GM18517 (cell line): ENCODE data around the gene POFUT1.
"Not testable (repeated sequence)": the region's sequence is repeated elsewhere in the genome, so short reads cannot be mapped to it uniquely, and the experiment has no call there.

Experiments
- ATAC-seq: cut with Tn5 transposase; IDR thresholded peaks from one replicate; pipeline ENCODE4 v1.9.1; 2021; ENCODE audit warnings: mild to moderate bottlenecking, moderate library complexity; ENCODE audit not compliant: unreplicated experiment

The POFUT1 gene

DNA sequence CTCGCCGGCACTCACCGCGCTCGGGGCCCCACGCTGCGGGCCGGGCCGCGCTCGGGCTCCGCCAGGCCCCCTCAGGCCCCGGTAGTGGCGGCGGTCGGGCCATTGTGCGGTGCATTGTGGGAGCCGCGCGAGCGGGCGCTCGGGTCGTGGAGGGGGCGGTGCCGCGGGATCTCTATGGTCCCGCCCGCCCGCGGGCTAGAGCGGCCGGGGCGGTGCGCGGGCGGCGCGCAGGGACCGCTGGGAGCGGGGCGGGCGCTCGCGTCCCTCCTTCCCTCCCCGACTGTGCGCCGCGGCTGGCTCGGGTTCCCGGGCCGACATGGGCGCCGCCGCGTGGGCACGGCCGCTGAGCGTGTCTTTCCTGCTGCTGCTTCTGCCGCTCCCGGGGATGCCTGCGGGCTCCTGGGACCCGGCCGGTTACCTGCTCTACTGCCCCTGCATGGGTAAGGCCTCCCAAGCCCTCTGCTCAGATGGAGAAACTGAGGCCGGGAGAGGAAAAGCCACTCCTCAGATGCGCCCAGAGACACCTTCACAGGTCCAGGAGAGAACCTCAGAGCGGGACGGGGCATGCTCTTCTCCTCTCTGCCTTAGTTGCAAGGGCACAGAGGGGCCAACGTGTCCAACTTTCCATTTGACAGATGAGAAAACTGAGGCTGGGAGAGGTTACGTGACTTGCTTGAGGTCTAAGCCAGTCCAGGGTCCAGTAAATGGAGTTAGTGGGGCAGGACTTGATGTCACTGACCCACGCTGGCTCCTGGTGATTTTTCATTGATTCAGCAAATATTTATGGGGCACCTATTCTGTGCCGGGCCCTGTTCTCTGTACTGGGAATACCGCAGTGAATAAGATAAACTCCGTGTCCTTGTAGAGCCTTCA, at the start of gene POFUT1, which contains the start of gene PLAGL2:
TSS of gene POFUT1 (plus strand) at position 255 of the 873 bp plus-strand sequence. CDS start at position 317, 62 bp downstream.
TSS of gene PLAGL2 (minus strand) at position 118 of the 873 bp plus-strand sequence. CDS start 5,565 bp downstream, outside the sequence.
- ATAC-seq = peak; percentile 71

DNA sequence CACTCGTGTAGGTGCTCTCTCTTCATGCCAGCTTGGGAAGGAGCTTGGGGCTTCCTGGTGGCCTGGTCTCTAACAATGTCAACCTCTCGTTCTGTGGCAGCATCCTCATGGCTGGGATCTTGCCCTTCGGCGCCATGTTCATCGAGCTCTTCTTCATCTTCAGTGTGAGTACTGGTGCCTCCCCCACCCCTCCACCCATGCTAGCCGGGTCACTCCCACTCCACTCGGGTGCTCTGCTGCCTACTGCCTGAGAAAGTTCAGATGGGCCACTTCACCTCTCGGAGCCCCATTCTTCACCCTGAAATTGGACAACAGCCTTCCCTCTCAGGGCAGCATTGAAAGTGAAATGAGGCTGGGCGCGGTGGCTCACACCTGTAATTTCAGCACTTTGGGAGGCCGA, 49.3 kb upstream of the POFUT1 start:
- ATAC-seq = no peak

GRCh38 chr20:32158943-32159660, 48.6 kb upstream of the POFUT1 start:
- no peak for ATAC-seq

- no peak for ATAC-seq
These were observed 47.9 kb upstream of the POFUT1 start for GRCh38 chr20:32159766-32160221.

DNA sequence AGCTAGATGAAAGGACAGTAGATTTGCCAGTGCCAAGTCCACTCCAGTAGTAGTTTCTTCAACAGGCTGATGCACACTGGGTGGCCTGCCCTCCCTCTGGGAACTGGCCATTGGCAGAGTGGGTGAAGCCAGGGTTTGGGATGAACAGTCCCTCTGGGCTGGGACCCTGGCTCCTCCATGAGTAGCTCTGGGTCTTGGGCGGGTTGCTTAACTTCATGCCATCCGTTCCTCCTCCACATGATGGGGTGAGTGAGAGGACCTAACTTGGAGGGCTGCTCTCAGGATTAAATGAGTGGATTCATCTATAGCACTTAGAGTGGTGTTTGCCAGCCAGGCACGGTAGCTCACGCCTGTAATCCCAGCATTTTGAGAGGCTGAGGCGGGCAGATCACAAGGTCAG, 47.3 kb upstream of the POFUT1 start:
- ATAC-seq = no peak

- ATAC-seq = no peak
These were observed 45.3 kb upstream of the POFUT1 start for GRCh38 chr20:32162351-32162750.

- ATAC-seq = no peak
These were observed 43.7 kb upstream of the POFUT1 start for GRCh38 chr20:32163951-32164350.

DNA sequence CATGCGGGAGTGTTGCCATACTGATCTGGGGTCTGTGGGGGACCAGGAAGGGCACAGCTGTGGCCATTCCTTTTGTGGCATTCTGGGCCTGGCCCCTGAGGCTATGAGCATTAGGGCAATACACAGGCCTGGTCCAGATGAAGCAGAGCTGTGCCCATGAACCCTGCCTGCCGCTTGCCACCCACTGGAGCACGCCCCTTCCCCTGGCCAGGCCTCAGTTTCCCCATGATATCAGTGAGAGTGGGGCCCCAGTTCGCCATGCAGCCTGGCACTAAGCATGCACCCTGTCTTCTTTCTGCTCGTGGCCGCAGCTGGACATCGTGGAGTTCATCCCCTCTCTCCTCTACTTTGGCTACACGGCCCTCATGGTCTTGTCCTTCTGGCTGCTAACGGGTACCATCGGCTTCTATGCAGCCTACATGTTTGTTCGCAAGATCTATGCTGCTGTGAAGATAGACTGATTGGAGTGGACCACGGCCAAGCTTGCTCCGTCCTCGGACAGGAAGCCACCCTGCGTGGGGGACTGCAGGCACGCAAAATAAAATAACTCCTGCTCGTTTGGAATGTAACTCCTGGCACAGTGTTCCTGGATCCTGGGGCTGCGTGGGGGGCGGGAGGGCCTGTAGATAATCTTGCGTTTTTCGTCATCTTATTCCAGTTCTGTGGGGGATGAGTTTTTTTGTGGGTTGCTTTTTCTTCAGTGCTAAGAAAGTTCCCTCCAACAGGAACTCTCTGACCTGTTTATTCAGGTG, 42.5 kb upstream of the POFUT1 start:
- ATAC-seq = no peak

DNA sequence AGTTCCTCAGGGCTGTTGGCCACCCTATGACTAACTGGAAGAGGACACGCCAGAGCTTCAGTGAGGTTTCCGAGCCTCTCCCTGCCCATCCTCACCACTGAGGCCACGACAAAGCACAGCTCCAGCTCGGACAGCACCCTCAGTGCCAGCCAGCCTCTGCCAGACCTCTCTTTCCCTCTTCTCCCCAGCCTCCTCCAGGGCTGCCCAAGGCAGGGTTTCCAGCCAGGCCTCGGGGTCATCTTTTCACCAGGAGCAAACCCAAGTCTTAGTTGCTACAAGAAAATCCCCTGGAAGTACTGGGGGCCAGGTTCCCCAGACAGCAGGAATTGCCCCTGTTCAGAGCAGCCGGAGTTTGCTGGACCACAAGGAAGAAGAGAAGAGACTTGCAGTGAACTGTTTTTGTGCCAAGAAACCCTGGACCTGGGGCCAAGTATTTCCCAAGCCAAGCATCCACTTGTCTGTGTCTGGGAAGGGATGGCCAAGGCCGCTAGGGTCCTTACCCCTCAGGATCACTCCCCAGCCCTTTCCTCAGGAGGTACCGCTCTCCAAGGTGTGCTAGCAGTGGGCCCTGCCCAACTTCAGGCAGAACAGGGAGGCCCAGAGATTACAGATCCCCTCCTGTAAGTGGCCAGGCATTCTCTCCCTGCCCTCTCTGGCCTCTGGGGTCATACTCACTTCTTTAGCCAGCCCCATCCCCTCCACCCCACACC, 41.7 kb upstream of the POFUT1 start:
- ATAC-seq = no peak

DNA sequence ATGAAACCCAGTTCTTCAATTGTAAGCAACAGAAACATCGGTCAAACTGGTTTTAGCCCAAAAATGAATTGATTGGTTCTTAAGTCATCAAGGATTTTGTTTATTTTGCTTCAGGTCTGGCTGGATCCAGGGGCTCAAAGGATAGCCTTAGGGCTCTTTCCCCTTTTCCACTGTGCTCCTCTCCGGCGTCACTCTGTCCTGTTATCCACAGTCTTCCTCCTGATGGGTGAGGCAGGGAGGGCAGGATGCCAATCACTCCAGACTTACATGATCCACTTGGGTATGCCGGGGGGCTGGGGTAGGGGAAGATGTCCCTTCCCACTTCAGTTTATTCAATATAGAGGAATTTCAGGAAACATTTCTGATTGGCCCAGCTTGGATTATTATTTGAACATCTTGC, 40.1 kb upstream of the POFUT1 start:
- no peak for ATAC-seq

- no peak for ATAC-seq
These were observed 39.3 kb upstream of the POFUT1 start for GRCh38 chr20:32168184-32168910.

DNA sequence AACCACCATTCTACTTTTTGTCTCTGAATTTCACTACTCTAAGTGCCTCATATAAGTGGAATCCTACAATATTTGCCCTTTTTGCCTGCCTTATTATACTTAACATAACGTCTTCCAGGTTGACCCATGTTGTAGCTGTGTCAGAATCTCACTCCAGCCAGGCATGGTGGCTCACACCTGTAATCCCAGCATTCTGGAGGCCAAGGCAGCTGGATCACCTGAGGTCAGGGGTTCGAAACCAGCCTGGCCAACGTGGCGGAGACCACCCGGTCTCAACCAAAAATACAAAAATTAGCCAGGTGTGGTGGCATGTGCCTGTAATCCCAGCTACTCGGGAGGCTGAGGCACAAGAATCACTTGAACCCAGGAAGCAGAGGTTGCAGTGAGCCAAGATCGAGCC, 30.0 kb upstream of the POFUT1 start:
- ATAC-seq = not testable (repeated sequence)

- no peak for ATAC-seq
These were observed 28.2 kb upstream of the POFUT1 start for GRCh38 chr20:32179515-32179914.

- ATAC-seq = no peak
These were observed 27.7 kb upstream of the POFUT1 start for GRCh38 chr20:32179934-32180333.

DNA sequence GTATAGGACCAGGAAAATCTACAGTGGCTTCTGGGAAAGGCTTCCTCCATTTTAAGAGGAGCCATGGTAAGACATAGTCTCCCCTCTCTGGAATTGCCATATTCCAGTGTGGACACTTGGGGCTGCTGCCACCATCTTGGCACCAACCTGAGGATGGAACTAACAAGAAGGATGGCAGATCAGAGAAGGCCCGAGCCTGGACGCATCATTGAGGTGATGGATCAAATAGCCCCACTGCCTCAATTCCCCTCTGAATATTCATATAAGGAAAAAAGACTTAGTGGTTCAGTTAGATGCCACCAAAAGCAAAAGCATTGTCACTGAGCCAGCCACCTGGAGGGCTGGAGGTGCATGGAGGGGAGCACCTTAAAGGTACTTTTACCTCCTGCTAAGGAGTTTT, 26.1 kb upstream of the POFUT1 start:
- no peak for ATAC-seq

DNA sequence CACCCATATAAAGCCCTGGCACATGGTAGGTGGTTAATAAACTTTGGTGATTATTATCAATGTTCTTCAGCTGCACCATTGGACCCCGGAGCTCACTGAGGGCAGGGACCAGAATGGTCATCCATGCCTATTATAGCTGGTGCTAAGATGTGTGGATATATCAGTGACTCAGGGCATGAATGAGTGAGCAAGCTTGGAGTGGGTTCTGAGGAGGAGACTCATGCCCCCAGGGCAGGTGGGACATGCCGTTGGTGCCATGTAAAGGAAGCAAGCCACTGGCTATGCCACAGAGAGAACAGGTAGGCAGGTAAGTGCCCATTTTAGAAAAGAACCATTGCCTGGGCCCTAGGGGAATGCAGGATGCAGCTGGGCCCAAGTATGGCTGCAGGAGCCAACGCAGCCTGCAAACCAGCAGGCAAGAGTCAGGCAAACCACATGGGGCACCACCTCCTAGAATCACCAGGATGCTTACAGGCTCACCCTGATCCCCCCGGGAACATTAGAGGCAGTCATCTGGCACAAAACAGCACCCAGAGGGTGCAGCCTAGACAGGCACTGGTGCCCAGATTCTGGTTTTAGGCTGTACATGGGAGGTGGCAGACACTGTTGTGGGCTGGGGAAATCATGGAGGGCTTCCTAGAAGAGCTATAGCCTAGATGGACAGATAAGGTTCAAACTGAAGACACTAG, 23.6 kb upstream of the POFUT1 start:
- no peak for ATAC-seq

DNA sequence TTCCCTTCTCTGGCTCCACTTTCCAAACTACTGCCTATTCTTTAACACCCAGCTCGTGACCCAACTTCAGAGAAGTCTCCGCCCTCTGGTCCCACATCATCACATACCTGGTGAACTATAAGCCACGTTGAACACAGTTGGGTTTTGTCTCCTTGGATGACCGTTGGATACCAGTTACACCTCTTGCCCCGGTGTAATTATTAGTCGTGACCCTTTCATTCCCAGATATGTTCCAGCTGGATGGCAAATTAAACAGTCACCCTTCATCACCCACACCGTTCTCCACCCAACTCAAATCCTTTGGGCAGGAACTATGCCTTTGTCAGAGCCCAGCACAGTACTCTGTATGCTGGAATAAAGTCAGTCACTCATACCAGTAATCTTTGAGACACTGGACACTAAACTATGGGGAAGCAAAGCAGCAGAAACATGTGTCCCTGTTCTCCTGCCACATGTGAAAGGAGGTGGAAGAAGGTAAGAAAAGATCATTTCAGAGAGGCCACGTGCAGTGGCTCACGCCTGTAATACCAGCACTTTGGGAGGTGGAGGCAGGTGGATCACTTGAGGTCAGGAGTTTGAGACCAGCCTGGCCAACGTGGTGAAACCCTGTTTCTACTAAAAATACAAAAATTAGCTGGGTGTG, 22.6 kb upstream of the POFUT1 start:
- no peak for ATAC-seq

GRCh38 chr20:32186506-32186905, 21.2 kb upstream of the POFUT1 start:
- ATAC-seq = no peak
